ENCODE measurements around the gene SLC11A1.

Gene SLC11A1

GRCh38 chr2:218394298-218395089 lies 12.4 kb downstream of the SLC11A1 start:
- H3K9me3 ChIP-seq (ENCODE audit: control insufficient read depth, low read length): no peaks in the 10 kb centered on the region
- H2AFZ ChIP-seq (ENCODE audit: low read depth, low read length): no peak overlapping the region
- DNase-seq: no peak
- no peak overlapping the region for H3K14ac ChIP-seq (ENCODE audit: low read length in 2 of 2)
- no peaks in the 10 kb centered on the region for H3K79me1 ChIP-seq (replicated peaks; ENCODE audit: low read length, poor library complexity, severe bottlenecking)
- no peak overlapping the region for H2BK5ac ChIP-seq (ENCODE audit: low read depth, low read length, poor library complexity, severe bottlenecking)
- peak overlapping the region; percentile 55 for H4K91ac ChIP-seq (ENCODE audit: low read length)
- H3K23ac ChIP-seq (ENCODE audit: low read length in 2 of 2): no peak overlapping the region
- H3K4ac ChIP-seq (ENCODE audit: low read depth in 1 of 2, low read length in 2 of 2): peak overlapping the region in 1 of 2 experiments; percentile 75
- H3K4me1 ChIP-seq (ENCODE audit: control insufficient read depth, insufficient read depth, low read depth, low read length): peaks cover 37% of the 10 kb centered on the region
- no peak overlapping the region for H2AK5ac ChIP-seq (ENCODE audit: low read length, severe bottlenecking)
- peak overlapping the region; percentile 33 for H2BK15ac ChIP-seq (ENCODE audit: low read depth, poor library complexity, severe bottlenecking)
- H3K18ac ChIP-seq (ENCODE audit: low read depth in 1 of 2, low read length in 2 of 2): no peak overlapping the region
- H4K8ac ChIP-seq (ENCODE audit: low read length): peak overlapping the region; percentile 48
- peak overlapping the region; percentile 12 to 59 for H2BK12ac ChIP-seq (ENCODE audit: low read length in 2 of 2)
- H3K9ac ChIP-seq (ENCODE audit: low read length): no peak overlapping the region
- 94% methylated on average over 13 of the region's 13 CpGs for WGBS
- no peak overlapping the region for H3K4me2 ChIP-seq (ENCODE audit: low read length, poor library complexity, severe bottlenecking)
- no peak overlapping the region for H3K4me3 ChIP-seq (ENCODE audit: insufficient read depth in 1 of 2, low read depth in 1 of 2, low read length in 2 of 2)
- no peaks in the 10 kb centered on the region for H3K36me3 ChIP-seq (ENCODE audit: control insufficient read depth in 1 of 2, insufficient read depth in 2 of 2, low read depth in 1 of 2, low read length in 2 of 2)
- no peak overlapping the region for H3K27ac ChIP-seq (ENCODE audit: low read length, poor library complexity, severe bottlenecking)
- no peak overlapping the region for H2BK120ac ChIP-seq (ENCODE audit: low read depth, low read length)
- H3K27me3 ChIP-seq (ENCODE audit: control insufficient read depth in 1 of 2, insufficient read depth in 1 of 2, low read length in 2 of 2): peaks cover 0 to 3% of the 10 kb centered on the region in 2 experiments

DNA sequence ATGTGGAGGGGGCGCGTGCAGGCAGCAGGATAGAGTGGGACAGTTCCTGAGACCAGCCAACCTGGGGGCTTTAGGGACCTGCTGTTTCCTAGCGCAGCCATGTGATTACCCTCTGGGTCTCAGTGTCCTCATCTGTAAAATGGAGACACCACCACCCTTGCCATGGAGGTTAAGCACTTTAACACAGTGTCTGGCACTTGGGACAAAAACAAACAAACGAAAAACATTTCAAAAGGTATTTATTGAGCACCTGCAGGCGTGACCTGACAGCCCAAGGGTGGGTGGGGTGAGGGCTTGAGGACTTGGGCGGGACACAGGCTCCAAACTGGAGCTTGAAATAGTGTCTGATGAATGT lies 13.0 kb downstream of the SLC11A1 start:
- Histone ChIP-seq H4K8ac (ENCODE audit: low read length) (no peak overlapping the region), H2BK12ac (ENCODE audit: low read length in 2 of 2) (no peak overlapping the region), H3K4me1 (ENCODE audit: control insufficient read depth, insufficient read depth, low read depth, low read length) (peaks cover 37% of the 10 kb centered on the region), H3K27me3 (ENCODE audit: control insufficient read depth in 1 of 2, insufficient read depth in 1 of 2, low read length in 2 of 2) (no peaks in the 10 kb centered on the region), H3K4ac (ENCODE audit: low read depth in 1 of 2, low read length in 2 of 2) (peak overlapping the region in 1 of 2 experiments; percentile 75), H3K36me3 (ENCODE audit: control insufficient read depth in 1 of 2, insufficient read depth in 2 of 2, low read depth in 1 of 2, low read length in 2 of 2) (no peaks in the 10 kb centered on the region), H2AFZ (ENCODE audit: low read depth, low read length) (no peak overlapping the region), H3K14ac (ENCODE audit: low read length in 2 of 2) (no peak overlapping the region), H3K9me3 (ENCODE audit: control insufficient read depth, low read length) (no peaks in the 10 kb centered on the region), H2AK5ac (ENCODE audit: low read length, severe bottlenecking) (no peak overlapping the region), H3K79me1 (replicated peaks; ENCODE audit: low read length, poor library complexity, severe bottlenecking) (no peaks in the 10 kb centered on the region), H3K4me2 (ENCODE audit: low read length, poor library complexity, severe bottlenecking) (no peak overlapping the region), H3K23ac (ENCODE audit: low read length in 2 of 2) (no peak overlapping the region), H3K4me3 (ENCODE audit: insufficient read depth in 1 of 2, low read depth in 1 of 2, low read length in 2 of 2) (peak overlapping the region in 1 of 2 experiments; percentile 84), H2BK120ac (ENCODE audit: low read depth, low read length) (no peak overlapping the region), H3K27ac (ENCODE audit: low read length, poor library complexity, severe bottlenecking) (no peak overlapping the region), H3K18ac (ENCODE audit: low read depth in 1 of 2, low read length in 2 of 2) (no peak overlapping the region), H2BK15ac (ENCODE audit: low read depth, poor library complexity, severe bottlenecking) (no peak overlapping the region), H3K9ac (ENCODE audit: low read length) (peak overlapping the region; percentile 93), H2BK5ac (ENCODE audit: low read depth, low read length, poor library complexity, severe bottlenecking) (no peak overlapping the region), H4K91ac (ENCODE audit: low read length) (peak overlapping the region; percentile 18)
- 100% methylated on average over 4 of the region's 6 CpGs for WGBS
- no peak for DNase-seq

- Histone ChIP-seq H2BK5ac (ENCODE audit: low read depth, low read length, poor library complexity, severe bottlenecking) (no peak overlapping the region), H3K4me1 (ENCODE audit: control insufficient read depth, insufficient read depth, low read depth, low read length) (peaks cover 37% of the 10 kb centered on the region), H3K36me3 (ENCODE audit: control insufficient read depth in 1 of 2, insufficient read depth in 2 of 2, low read depth in 1 of 2, low read length in 2 of 2) (no peaks in the 10 kb centered on the region), H2BK120ac (ENCODE audit: low read depth, low read length) (peak overlapping the region; percentile 39), H3K4me3 (ENCODE audit: insufficient read depth in 1 of 2, low read depth in 1 of 2, low read length in 2 of 2) (peak overlapping the region; percentile 25 to 84), H3K23ac (ENCODE audit: low read length in 2 of 2) (peak overlapping the region in 1 of 2 experiments; percentile 89), H3K9me3 (ENCODE audit: control insufficient read depth, low read length) (no peaks in the 10 kb centered on the region), H3K27ac (ENCODE audit: low read length, poor library complexity, severe bottlenecking) (peak overlapping the region; percentile 62), H3K4me2 (ENCODE audit: low read length, poor library complexity, severe bottlenecking) (peak overlapping the region; percentile 85), H3K9ac (ENCODE audit: low read length) (peak overlapping the region; percentile 93), H3K79me1 (replicated peaks; ENCODE audit: low read length, poor library complexity, severe bottlenecking) (no peaks in the 10 kb centered on the region), H3K4ac (ENCODE audit: low read depth in 1 of 2, low read length in 2 of 2) (no peak overlapping the region), H2AFZ (ENCODE audit: low read depth, low read length) (peak overlapping the region; percentile 65), H2BK12ac (ENCODE audit: low read length in 2 of 2) (peak overlapping the region in 1 of 2 experiments; percentile 69), H3K14ac (ENCODE audit: low read length in 2 of 2) (no peak overlapping the region), H3K27me3 (ENCODE audit: control insufficient read depth in 1 of 2, insufficient read depth in 1 of 2, low read length in 2 of 2) (no peaks in the 10 kb centered on the region), H2AK5ac (ENCODE audit: low read length, severe bottlenecking) (no peak overlapping the region), H4K8ac (ENCODE audit: low read length) (peak overlapping the region; percentile 93), H2BK15ac (ENCODE audit: low read depth, poor library complexity, severe bottlenecking) (no peak overlapping the region), H4K91ac (ENCODE audit: low read length) (no peak overlapping the region), H3K18ac (ENCODE audit: low read depth in 1 of 2, low read length in 2 of 2) (peak overlapping the region in 1 of 2 experiments; percentile 72)
- DNase-seq: no peak
- 18% methylated on average over 16 of the region's 16 CpGs for WGBS
These were observed 13.4 kb downstream of the SLC11A1 start for GRCh38 chr2:218395456-218395825.

DNA sequence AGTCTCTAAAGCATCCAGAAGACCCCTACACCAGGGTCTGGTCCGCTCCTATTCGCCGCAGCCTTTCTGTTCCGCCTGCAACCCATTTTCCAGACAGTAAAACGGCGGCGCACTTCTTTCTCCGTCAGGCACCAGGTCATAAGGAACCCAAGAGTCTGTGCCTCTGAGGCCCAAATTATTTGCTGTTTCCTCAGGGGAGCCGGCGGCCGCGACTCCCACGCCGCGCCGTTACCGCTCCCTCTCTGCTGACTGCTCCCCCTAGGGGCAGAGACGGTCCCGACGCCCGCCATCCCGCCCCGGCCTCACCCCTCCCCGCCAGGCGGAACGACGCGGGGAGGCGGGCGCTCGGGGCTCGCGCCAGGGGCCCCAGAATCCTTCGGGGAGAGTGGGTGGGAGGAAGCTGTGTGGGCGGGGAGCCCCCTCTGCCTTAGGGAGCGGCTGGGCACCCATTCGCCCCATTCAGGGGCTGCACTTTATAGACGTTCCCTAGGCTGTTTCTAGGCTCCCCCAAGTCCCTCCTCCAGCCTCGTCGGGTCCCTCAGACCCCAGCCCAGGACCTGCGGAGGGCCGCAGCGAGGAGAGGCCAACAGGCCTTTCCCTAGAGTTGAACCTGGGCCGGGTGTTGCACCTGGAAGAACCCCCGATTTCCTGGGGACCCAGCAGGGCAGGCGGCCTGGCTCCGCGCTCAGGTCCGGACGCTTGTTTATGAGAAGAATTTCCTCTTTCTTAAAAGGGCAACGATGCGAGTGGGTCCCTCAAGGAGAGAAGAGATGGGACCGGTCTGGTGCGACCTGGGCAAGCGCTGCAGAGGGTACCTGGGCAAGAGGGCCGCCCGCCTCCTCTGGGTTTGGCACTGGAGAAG lies 14.0 kb downstream of the SLC11A1 start:
- Histone ChIP-seq H2BK120ac (ENCODE audit: low read depth, low read length) (peak overlapping the region; percentile 99), H2BK12ac (ENCODE audit: low read length in 2 of 2) (peak overlapping the region; percentile 20 to 70), H3K4ac (ENCODE audit: low read depth in 1 of 2, low read length in 2 of 2) (peak overlapping the region; percentile 90 to 93), H3K4me3 (ENCODE audit: insufficient read depth in 1 of 2, low read depth in 1 of 2, low read length in 2 of 2) (peak overlapping the region; percentile 69 to 84), H4K91ac (ENCODE audit: low read length) (peak overlapping the region; percentile 85), H3K27me3 (ENCODE audit: control insufficient read depth in 1 of 2, insufficient read depth in 1 of 2, low read length in 2 of 2) (no peaks in the 10 kb centered on the region), H2BK5ac (ENCODE audit: low read depth, low read length, poor library complexity, severe bottlenecking) (peak overlapping the region; percentile 93), H3K79me1 (replicated peaks; ENCODE audit: low read length, poor library complexity, severe bottlenecking) (no peaks in the 10 kb centered on the region), H2AK5ac (ENCODE audit: low read length, severe bottlenecking) (no peak overlapping the region), H4K8ac (ENCODE audit: low read length) (peak overlapping the region; percentile 93), H3K4me2 (ENCODE audit: low read length, poor library complexity, severe bottlenecking) (peak overlapping the region; percentile 85), H3K27ac (ENCODE audit: low read length, poor library complexity, severe bottlenecking) (peak overlapping the region; percentile 98), H3K9me3 (ENCODE audit: control insufficient read depth, low read length) (no peaks in the 10 kb centered on the region), H3K9ac (ENCODE audit: low read length) (peak overlapping the region; percentile 93), H2BK15ac (ENCODE audit: low read depth, poor library complexity, severe bottlenecking) (peak overlapping the region; percentile 99), H3K14ac (ENCODE audit: low read length in 2 of 2) (peak overlapping the region in 1 of 2 experiments; percentile 78), H3K4me1 (ENCODE audit: control insufficient read depth, insufficient read depth, low read depth, low read length) (peaks cover 39% of the 10 kb centered on the region), H3K36me3 (ENCODE audit: control insufficient read depth in 1 of 2, insufficient read depth in 2 of 2, low read depth in 1 of 2, low read length in 2 of 2) (no peaks in the 10 kb centered on the region), H3K23ac (ENCODE audit: low read length in 2 of 2) (peak overlapping the region in 1 of 2 experiments; percentile 89), H2AFZ (ENCODE audit: low read depth, low read length) (peak overlapping the region; percentile 65), H3K18ac (ENCODE audit: low read depth in 1 of 2, low read length in 2 of 2) (peak overlapping the region; percentile 92 to 97)
- DNase-seq: peak; percentile 98
- under 1% methylated on average over 41 of the region's 57 CpGs for WGBS
